GM12801 (cell line): ENCODE measurements around the gene KLHL30.

Experiments
- CTCF ChIP-seq: IDR thresholded peaks from one replicate; pipeline ENCODE4 v1.5.1; 2011; ENCODE audit warnings: control low read depth; ENCODE audit not compliant: insufficient read length; ENCODE audit errors: extremely low read depth

Gene KLHL30

DNA sequence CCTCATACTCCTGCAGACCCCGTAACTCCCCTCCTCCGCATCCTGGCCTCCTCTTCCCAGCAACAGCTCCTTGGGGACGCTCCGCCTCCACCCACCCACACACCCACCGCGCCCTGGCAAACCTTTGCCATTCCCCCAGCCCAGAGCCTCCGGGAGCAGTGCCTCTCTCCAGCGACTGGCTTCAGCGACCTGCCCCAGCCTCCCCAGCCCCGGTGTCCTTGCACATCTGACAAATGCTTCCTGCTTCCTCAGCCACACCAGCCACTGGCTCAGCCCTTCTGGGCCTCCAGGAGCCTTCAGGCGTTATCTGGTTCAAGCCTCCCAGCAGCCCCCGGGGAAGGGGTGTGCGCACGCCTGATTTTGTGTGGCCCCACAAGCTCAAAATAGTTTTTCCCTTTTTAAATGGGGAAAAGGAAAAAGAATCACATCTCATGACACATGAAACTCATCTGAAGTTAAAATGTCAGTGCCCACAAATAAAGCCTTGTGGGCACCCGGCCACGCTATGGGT, 24.1 kb upstream of the KLHL30 start:
- no peak for TF ChIP-seq CTCF

DNA sequence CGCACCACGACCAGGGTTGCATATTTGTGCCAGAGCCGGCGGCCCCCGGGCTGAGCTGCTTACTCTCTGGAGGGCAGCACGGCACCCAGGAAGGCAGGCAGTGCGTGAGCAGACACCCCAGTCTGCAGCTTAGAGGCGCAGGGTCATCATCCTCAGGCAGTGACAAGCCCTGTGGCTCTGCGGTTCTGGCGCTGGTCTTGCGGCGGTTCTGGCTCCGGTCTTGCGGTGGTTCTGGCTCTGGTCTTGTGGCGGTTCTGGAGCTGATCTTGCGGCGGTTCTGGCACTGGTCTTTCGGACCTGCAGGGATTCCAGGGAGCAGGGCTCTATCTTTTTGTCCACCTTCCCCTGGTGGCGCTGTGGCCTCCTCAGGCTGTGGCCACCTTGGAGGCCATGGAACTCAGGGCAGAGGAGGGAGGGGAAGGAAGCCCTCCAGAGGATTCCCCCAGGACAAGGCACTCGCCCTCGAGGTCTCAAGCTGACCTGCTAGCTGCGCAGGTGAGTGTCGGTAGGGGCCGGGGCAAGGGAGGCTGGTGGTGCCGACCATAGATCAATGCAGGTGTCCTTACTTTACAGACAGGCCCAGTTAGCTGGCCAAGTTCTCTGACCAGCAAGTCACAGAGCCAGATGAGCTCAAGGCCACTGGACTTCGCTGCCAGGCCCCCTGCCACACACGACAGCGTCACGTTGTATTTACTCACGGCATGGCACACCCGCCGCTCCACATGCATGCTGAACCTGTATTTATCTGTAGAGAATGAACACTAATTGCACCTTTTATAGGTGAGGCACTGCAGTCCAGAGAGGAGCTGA, 23.4 kb upstream of the KLHL30 start:
- no peak for TF ChIP-seq CTCF

DNA sequence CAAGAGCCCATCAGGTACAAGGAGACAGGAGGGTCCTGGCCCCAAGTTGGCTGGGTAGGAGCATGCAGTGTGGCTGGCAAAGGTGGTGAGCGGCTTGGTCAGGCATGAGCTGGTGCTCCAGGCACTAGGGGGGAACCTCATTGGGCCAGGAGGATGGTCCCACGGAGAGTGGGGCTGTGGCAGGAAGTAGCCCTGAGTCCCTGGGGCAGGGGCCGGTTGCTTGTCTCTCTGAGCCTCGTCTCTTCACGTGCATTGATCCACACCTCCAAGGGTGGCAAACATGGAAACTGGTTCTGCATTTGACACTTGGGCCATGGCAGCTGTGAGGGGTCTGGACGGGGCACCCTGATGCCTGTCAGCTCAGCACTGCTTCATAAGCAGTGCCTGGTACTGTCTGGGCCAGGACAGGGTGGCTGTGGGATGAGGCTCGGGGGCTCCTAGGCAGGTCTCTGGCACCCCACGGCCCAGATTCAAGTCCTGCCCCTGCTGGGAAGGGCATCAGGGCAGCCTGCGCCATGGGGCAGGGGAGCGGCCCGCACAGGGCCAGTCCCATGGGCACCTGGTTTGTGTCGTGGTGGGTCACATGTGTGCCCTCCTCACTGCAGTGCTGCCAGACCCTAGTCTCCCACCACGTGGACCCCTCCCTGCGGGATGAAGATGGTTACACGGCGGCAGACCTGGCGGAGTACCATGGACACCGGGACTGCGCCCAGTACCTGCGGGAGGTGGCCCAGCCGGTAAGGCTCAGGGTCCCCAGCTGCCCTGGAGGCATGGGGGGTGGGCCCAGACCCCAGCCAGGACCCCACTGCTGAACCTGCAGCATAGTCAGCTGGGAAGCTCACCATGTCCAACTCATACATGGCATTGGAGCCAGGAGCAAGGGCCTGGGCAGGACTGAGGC, 21.9 kb upstream of the KLHL30 start:
- TF ChIP-seq CTCF: no peak

- TF ChIP-seq CTCF: no peak
Observed at GRCh38 chr2:238117199-238118154, 21.0 kb upstream of the KLHL30 start.

- TF ChIP-seq CTCF: no peak
Observed at GRCh38 chr2:238119756-238120462, 18.6 kb upstream of the KLHL30 start.

DNA sequence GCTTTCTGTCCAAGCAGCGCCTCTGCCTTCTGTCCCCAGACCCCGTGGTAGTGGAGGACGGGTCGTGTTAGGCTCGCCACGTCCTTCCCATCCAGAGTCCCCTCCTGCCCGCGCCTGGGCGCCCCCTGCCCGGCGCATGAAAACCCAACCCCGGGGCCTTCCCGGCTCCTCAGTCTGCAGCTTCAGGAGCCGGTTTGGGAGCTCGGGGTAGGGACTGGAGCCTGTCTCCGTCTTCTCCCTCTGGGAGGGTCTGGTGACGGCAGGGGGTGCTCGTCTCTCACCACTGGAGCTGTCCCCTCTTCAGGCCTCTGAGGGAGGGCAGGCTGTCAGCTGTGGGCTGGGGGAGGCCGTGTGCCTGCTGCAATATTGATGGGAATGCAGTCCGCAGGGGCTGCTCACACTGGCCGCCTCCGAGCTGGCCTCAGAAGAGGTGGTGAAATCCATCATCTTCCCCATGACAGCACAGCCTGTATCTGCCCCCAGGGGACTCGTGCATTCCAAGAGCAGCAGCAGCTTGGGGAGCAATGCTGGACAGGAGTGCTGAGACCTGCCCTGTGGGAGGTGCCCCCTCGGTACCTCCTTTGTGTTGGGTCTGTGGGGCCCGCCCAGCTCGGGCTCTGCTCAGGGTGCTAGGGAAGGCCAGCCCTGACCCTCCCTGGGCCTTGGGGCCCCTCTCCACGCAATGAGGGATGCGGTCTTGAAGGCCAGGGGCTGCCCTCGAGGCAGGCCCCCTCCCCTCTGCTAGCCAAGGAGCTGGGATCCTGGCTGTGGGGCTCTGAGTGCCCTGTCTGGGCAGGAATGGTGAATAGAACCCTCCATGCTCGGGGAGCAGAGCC, 17.8 kb upstream of the KLHL30 start:
- no peak for TF ChIP-seq CTCF
